Measurements from ENCODE around the gene CD247. TPM values are rescaled to one million over a fixed set of nuclear protein-coding genes. Genes with fewer than 3 reads are reported as not detected.

Gene CD247
- total and polyA plus RNA-seq, 9 of the 15 experiments (the other 6 are each of a cell fraction or from before 2014, with no cell fraction given) = 0.08 to 0.42 (median 0.28) TPM; not detected in 5

GRCh38 chr1:167490765-167491164, 27.6 kb downstream of the CD247 start (continued):
- TF ChIP-seq MGA (IDR thresholded peaks at IDR 0.05) (no peak), ATF6 (CRISPR knock-in tag; IDR thresholded peaks at IDR 0.05) (no peak), DACH1 (IDR thresholded peaks at IDR 0.05; ENCODE audit: partially characterized antibody) (no peak), RFX1 (IDR thresholded peaks at IDR 0.05) (no peak), GABPB1 (CRISPR knock-in tag; IDR thresholded peaks at IDR 0.05) (no peak)
- TF ChIP-seq, protein P1, sequence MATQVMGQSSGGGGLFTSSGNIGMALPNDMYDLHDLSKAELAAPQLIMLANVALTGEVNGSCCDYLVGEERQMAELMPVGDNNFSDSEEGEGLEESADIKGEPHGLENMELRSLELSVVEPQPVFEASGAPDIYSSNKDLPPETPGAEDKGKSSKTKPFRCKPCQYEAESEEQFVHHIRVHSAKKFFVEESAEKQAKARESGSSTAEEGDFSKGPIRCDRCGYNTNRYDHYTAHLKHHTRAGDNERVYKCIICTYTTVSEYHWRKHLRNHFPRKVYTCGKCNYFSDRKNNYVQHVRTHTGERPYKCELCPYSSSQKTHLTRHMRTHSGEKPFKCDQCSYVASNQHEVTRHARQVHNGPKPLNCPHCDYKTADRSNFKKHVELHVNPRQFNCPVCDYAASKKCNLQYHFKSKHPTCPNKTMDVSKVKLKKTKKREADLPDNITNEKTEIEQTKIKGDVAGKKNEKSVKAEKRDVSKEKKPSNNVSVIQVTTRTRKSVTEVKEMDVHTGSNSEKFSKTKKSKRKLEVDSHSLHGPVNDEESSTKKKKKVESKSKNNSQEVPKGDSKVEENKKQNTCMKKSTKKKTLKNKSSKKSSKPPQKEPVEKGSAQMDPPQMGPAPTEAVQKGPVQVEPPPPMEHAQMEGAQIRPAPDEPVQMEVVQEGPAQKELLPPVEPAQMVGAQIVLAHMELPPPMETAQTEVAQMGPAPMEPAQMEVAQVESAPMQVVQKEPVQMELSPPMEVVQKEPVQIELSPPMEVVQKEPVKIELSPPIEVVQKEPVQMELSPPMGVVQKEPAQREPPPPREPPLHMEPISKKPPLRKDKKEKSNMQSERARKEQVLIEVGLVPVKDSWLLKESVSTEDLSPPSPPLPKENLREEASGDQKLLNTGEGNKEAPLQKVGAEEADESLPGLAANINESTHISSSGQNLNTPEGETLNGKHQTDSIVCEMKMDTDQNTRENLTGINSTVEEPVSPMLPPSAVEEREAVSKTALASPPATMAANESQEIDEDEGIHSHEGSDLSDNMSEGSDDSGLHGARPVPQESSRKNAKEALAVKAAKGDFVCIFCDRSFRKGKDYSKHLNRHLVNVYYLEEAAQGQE (IDR thresholded peaks at IDR 0.05; ENCODE audit: borderline replicate concordance) = no peak
- TF ChIP-seq, protein P1 (CRISPR knock-in tag; IDR thresholded peaks at IDR 0.05; ENCODE audit: low read depth) = no peak
